ENCODE data around the gene CYP27C1. TPM values are rescaled to one million over a fixed set of nuclear protein-coding genes. Genes with fewer than 3 reads are reported as not detected.

CYP27C1 gene
- total RNA-seq, 1 experiment from 2014 or later = not detected

DNA sequence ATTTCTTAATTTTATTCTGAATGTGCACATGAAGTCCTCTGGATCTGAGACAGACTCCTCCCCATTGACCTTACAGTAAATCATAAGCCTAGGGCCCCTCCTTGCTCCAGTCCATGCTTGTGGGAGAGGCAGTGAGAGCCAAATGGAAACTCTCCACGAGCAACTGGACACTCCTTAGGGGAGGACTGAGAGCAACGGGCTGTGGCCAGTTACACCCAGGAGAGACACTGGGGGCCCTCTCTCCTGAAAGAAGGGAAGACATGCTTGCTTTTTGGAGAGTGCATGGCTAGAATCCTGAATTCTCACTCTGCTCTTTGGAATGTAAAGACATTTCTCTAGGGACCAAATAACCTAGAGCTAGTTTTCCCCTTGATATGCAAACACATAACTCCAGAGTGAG, 64.2 kb downstream of the CYP27C1 start:
- H3K27me3 ChIP-seq (ENCODE audit: insufficient read depth, low read length) = no peaks in the 10 kb centered on the region
- BruUV-seq (replicated peaks) = no TSS peak
- H3K79me2 ChIP-seq (ENCODE audit: insufficient read depth, low read length) = no peaks in the 10 kb centered on the region
- DNase-seq (ENCODE audit: low read depth, low spot score) = no peak
- no peak for ATAC-seq
- H3K9me2 ChIP-seq (ENCODE audit: insufficient read depth) = no peaks in the 10 kb centered on the region
- RAD21 ChIA-PET (ENCODE audit: low non-redundant PET in 1 of 2, low total read pairs in 2 of 2, uncharacterized antibody in 2 of 2, unreplicated experiment in 2 of 2) = no interaction called here
- POLR2A ChIA-PET = no interaction called here
- CTCF ChIA-PET = no interaction called here
- intact Hi-C loops (cut with micrococcal nuclease) = no loop called here
- no peak overlapping the region for H2AFZ ChIP-seq (ENCODE audit: low read depth, low read length, poor library complexity, severe bottlenecking)
- TF ChIP-seq ZFX (IDR thresholded peaks at IDR 0.05) = no peak
- no peak for TF ChIP-seq SRF (IDR thresholded peaks at IDR 0.05; ENCODE audit: low read depth)
- TF ChIP-seq TCF7L2 (IDR thresholded peaks at IDR 0.05; ENCODE audit: borderline replicate concordance, extremely low read depth, insufficient read depth, insufficient read length) = no peak
- TF ChIP-seq, protein P1, sequence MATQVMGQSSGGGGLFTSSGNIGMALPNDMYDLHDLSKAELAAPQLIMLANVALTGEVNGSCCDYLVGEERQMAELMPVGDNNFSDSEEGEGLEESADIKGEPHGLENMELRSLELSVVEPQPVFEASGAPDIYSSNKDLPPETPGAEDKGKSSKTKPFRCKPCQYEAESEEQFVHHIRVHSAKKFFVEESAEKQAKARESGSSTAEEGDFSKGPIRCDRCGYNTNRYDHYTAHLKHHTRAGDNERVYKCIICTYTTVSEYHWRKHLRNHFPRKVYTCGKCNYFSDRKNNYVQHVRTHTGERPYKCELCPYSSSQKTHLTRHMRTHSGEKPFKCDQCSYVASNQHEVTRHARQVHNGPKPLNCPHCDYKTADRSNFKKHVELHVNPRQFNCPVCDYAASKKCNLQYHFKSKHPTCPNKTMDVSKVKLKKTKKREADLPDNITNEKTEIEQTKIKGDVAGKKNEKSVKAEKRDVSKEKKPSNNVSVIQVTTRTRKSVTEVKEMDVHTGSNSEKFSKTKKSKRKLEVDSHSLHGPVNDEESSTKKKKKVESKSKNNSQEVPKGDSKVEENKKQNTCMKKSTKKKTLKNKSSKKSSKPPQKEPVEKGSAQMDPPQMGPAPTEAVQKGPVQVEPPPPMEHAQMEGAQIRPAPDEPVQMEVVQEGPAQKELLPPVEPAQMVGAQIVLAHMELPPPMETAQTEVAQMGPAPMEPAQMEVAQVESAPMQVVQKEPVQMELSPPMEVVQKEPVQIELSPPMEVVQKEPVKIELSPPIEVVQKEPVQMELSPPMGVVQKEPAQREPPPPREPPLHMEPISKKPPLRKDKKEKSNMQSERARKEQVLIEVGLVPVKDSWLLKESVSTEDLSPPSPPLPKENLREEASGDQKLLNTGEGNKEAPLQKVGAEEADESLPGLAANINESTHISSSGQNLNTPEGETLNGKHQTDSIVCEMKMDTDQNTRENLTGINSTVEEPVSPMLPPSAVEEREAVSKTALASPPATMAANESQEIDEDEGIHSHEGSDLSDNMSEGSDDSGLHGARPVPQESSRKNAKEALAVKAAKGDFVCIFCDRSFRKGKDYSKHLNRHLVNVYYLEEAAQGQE (IDR thresholded peaks at IDR 0.05; ENCODE audit: low read depth) = no peak
- TF ChIP-seq SIN3A (IDR thresholded peaks at IDR 0.05; ENCODE audit: low read depth) = no peak
- no peak for TF ChIP-seq EZH2 (IDR thresholded peaks at IDR 0.05)
- no peak for TF ChIP-seq RAD21 (IDR thresholded peaks at IDR 0.05; ENCODE audit: low read depth)
- no peak overlapping the region for H3K27ac ChIP-seq (ENCODE audit: low read depth, low read length)
- no peak overlapping the region for H3K9ac ChIP-seq (ENCODE audit: low read length)
- no peak overlapping the region for H3K4me2 ChIP-seq (ENCODE audit: low read length)
- H3K4me1 ChIP-seq (ENCODE audit: control insufficient read depth in 1 of 2, insufficient read depth in 2 of 2, low read length in 2 of 2) = peaks cover 3 to 9% of the 10 kb centered on the region in 2 experiments; a peak in 2 of 4 replicates
- no peaks in the 10 kb centered on the region for H3K9me3 ChIP-seq (ENCODE audit: control insufficient read depth in 1 of 2, insufficient read depth in 1 of 2, low read depth in 1 of 2, low read length in 2 of 2)
- H3K4me3 ChIP-seq (replicated peaks in 1 of 2; ENCODE audit: low read depth in 1 of 2, low read length in 2 of 2) = no peak overlapping the region
- no peaks in the 10 kb centered on the region for H4K20me1 ChIP-seq (ENCODE audit: insufficient read depth)
- H3K36me3 ChIP-seq (ENCODE audit: control insufficient read depth in 1 of 2, insufficient read depth in 2 of 2, low read length in 2 of 2) = no peaks in the 10 kb centered on the region
